Sigmoid colon (tissue), 4 donors: ENCODE results near the gene FHIP2A.

ENCODE experiments used
- CTCF ChIP-seq, 4 experiments: fragments of 450-650 bp in 3 of 4; fragments of 200-600 bp in 1 of 4; IDR thresholded peaks; one replicate each; pipeline ENCODE4 v1.5.1; 2016 to 2019; ENCODE audit warnings: antibody characterized with exemption in 4 of 4, mild to moderate bottlenecking in 3 of 4, moderate library complexity in 2 of 4
- POLR2A ChIP-seq, 2 donors: fragments of 450-650 bp; IDR thresholded peaks; one replicate each; pipeline ENCODE4 v1.6.1; 2016; ENCODE audit warnings: antibody characterized with exemption in 2 of 2, mild to moderate bottlenecking in 2 of 2, moderate library complexity in 2 of 2
- POLR2AphosphoS5 ChIP-seq, 4 donors: sonication (generic); formaldehyde crosslinking; IDR thresholded peaks; one replicate each; pipeline ENCODE4 v1.6.1; 2017; ENCODE audit warnings: antibody characterized with exemption in 4 of 4

GRCh38 chr10:114821915-114822443 lies 399 bp downstream of the FHIP2A start:
- TF ChIP-seq POLR2A (IDR thresholded peaks at IDR 0.05) (no peak), CTCF (IDR thresholded peaks at IDR 0.05) (peak in 1 of 4 experiments; percentile 20), POLR2AphosphoS5 (IDR thresholded peaks at IDR 0.05) (no peak)
